Transverse colon (tissue), 4 donors: ENCODE data around the gene TRNP1.

Source experiments
- EP300 ChIP-seq: sonication (generic); formaldehyde crosslinking; IDR thresholded peaks from one replicate; pipeline ENCODE4 v1.6.1; 2017; ENCODE audit warnings: antibody characterized with exemption, low read depth
- POLR2A ChIP-seq: fragments of 450-650 bp; IDR thresholded peaks from one replicate; pipeline ENCODE4 v1.6.1; 2016; ENCODE audit warnings: antibody characterized with exemption, mild to moderate bottlenecking, moderate library complexity
- POLR2AphosphoS5 ChIP-seq, 3 donors: sonication (generic); formaldehyde crosslinking; IDR thresholded peaks; one replicate each; pipeline ENCODE4 v1.6.1; 2016; ENCODE audit warnings: antibody characterized with exemption in 3 of 3
- TF ChIP-seq, protein P1 (sequence below), 5 experiments: fragments of 200-600 bp in 3 of 5; fragments of 450-650 bp in 2 of 5; sonication (generic) in 3 of 5; IDR thresholded peaks; 1 replicate in 2 of 5; 2 replicates in 3 of 5; pipeline ENCODE4 v1.5.1; 2016 to 2017; ENCODE audit warnings: antibody characterized with exemption in 5 of 5, inconsistent platforms in 3 of 5, mild to moderate bottlenecking in 2 of 5, moderate library complexity in 1 of 5

DNA sequence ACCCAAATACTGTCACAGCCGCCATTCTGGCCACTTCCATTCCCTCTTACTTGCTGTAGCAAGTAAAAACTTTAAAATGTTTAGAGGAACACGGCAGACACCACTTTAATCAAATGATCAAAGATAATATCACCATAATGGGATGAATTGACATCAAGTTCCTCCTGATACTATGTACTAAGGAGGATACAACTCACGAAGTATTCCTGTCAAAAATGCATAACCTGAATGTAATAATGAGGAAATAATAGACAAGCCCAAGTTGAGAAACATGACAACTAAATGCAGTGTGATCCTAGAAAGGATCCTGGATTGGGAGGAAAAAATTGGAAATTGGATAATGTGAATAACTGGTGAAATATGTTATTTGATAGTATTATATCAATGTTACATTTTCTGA lies 37.2 kb upstream of the TRNP1 start:
- TF ChIP-seq, protein P1, sequence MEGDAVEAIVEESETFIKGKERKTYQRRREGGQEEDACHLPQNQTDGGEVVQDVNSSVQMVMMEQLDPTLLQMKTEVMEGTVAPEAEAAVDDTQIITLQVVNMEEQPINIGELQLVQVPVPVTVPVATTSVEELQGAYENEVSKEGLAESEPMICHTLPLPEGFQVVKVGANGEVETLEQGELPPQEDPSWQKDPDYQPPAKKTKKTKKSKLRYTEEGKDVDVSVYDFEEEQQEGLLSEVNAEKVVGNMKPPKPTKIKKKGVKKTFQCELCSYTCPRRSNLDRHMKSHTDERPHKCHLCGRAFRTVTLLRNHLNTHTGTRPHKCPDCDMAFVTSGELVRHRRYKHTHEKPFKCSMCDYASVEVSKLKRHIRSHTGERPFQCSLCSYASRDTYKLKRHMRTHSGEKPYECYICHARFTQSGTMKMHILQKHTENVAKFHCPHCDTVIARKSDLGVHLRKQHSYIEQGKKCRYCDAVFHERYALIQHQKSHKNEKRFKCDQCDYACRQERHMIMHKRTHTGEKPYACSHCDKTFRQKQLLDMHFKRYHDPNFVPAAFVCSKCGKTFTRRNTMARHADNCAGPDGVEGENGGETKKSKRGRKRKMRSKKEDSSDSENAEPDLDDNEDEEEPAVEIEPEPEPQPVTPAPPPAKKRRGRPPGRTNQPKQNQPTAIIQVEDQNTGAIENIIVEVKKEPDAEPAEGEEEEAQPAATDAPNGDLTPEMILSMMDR (IDR thresholded peaks at IDR 0.05): no peak
- TF ChIP-seq POLR2A: no peak
- no peak for TF ChIP-seq POLR2AphosphoS5 (IDR thresholded peaks at IDR 0.05)
- no peak for TF ChIP-seq EP300
